Stimulated activated effector memory CD8-positive, alpha-beta T cell treated with anti-CD3 and anti-CD28 coated beads, Interleukin-12 subunit alpha, Interleukin-12 subunit beta, amount 100 ng/mL, for 72 hours (primary cell): ENCODE data around the gene HEMK1.

ENCODE experiments used
- ATAC-seq: fragments of 150-1000 bp; cut with Tn5 transposase; 2 replicates; pipeline ENCODE4 v1.10.0; 2021
- DNase-seq, 2 donors: peaks; one replicate each; pipeline ENCODE4 v3.0.0; 2021 to 2022; ENCODE audit warnings: low spot score in 2 of 2
- H3K27ac Mint-ChIP-seq: one replicate; pipeline ENCODE4 v1.8.0; 2022; ENCODE audit warnings: mild to moderate bottlenecking, mixed read lengths
- H3K36me3 Mint-ChIP-seq: one replicate; pipeline ENCODE4 v1.8.0; 2022; ENCODE audit warnings: mild to moderate bottlenecking, mixed read lengths
- H3K4me1 Mint-ChIP-seq: one replicate; pipeline ENCODE4 v1.8.0; 2022; ENCODE audit warnings: mixed read lengths
- H3K4me3 Mint-ChIP-seq: one replicate; pipeline ENCODE4 v1.8.0; 2022; ENCODE audit warnings: mild to moderate bottlenecking, mixed read lengths
- H3K9me3 Mint-ChIP-seq: one replicate; pipeline ENCODE4 v1.8.0; 2022; ENCODE audit warnings: mixed read lengths

HEMK1 gene

GRCh38 chr3:50644561-50644960 is 75.2 kb downstream of the HEMK1 start:
- H3K4me3 Mint-ChIP-seq, result no peak overlapping the region
- H3K36me3 Mint-ChIP-seq, result peaks cover 93% of the 10 kb centered on the region
- H3K9me3 Mint-ChIP-seq, result no peaks in the 10 kb centered on the region
- H3K27ac Mint-ChIP-seq, result peak overlapping the region; percentile 63
- no peak for DNase-seq
- peaks cover 13% of the 10 kb centered on the region for H3K4me1 Mint-ChIP-seq
- no peak for ATAC-seq

DNA sequence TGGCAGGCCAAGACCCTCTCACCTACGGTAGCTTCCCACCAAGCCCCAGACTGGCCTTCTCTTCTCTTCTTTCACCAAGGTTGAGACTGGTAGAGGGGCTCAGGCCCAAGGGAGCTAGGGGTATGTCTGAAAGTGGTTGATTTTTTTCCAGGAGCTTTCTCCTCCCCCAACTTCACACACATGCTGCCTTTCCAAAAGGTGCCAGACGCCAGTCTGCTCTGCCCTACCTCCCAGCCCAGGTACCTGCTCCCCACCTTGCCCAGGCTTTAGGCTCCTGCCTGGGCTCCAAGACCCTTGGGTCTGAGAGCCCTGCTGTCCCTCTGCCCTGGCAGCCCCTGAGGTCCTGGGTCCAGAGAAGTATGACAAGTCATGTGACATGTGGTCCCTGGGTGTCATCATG is 76.1 kb downstream of the HEMK1 start:
- H3K27ac Mint-ChIP-seq, result peak overlapping the region; percentile 50
- H3K4me3 Mint-ChIP-seq, result no peak overlapping the region
- no peaks in the 10 kb centered on the region for H3K9me3 Mint-ChIP-seq
- DNase-seq, result no peak
- H3K36me3 Mint-ChIP-seq, result peaks cover 99% of the 10 kb centered on the region
- H3K4me1 Mint-ChIP-seq, result peaks cover 13% of the 10 kb centered on the region
- no peak for ATAC-seq
